Glomerular visceral epithelial cell (primary cell): ENCODE data around the gene MCC.

Source experiments
- DNase-seq: peaks from one replicate; pipeline ENCODE4 v3.0.0-alpha.2; 2016; ENCODE audit errors: extremely low spot score

MCC gene

GRCh38 chr5:113150221-113150620 is 338.0 kb downstream of the MCC start:
- no peak for DNase-seq

GRCh38 chr5:113147537-113147936 is 340.7 kb downstream of the MCC start:
- DNase-seq = no peak

GRCh38 chr5:113147101-113147508 is 341.1 kb downstream of the MCC start:
- DNase-seq = peak; percentile 41

DNA sequence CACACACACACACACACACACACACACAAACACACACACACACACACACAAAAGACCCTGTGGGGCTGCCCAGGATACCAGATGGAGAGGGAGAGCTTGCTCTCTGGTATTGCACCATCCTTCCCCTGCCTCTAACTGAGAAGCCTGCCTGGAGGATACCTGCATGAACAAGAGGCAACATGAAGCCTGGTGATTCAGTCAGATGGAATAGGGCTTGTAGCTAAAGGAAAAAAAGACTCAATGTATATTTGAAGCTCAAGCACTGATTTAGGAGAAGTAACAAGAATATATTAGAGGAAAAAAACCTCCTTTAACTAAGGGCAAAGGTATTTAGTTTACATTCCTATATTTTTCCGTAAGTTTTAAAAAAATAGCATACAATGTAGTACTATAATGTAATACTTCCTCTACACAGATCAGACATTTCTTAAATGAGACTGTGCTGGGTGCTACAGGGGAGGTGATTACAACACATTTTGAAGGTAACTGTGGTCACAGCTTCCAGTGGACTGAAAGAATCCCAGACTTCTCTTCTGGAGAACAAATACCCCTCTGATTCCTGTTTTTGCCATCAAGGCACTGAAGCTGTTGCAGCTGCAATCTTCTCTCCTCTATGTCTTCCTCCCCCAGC is 342.4 kb downstream of the MCC start:
- no peak for DNase-seq

GRCh38 chr5:113142186-113142585 is 346.1 kb downstream of the MCC start:
- DNase-seq = no peak

DNA sequence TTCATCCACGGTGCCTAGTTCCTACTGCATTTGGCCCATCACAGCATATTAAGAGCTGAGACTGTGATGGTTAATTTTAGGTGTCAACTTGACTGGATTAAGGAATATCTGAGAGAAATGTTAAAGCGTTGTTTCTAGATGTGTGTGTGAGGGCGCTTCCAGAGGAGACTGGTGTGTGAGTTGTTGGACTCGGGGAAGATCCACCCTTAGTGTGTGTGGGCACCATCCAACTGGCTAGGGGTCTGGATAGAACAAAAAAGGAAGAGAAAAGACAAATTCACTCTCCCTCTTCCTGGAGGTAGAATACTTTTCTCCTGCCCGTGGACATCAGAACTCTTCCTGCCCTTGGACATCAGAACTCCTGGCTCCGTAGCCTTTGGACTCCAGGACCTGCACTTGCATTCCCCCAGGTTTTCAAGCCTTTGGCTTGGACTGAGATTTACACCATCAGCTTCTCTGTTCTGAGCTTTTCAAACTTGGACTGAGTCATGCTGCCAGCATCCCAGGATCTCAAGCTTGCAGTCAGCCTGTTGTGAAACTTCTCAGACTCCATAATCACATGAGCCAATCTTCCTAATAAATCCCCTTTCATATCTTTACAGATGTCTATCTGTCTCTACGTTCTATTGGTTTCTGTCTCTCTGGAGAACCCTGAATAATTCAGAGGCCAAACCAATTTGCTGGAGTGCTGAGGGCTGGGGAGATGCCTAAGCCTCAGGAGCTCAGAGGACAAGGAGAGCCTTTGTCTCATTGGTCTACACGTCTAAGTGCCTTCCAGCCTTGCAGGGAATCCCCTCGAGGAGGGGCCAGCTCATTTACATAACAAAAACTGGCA is 347.2 kb downstream of the MCC start:
- DNase-seq = peak; percentile 22

GRCh38 chr5:113133211-113133975 is 354.9 kb downstream of the MCC start:
- DNase-seq = no peak

GRCh38 chr5:113132564-113132963 is 355.7 kb downstream of the MCC start:
- no peak for DNase-seq

GRCh38 chr5:113128641-113129330 is 359.5 kb downstream of the MCC start:
- no peak for DNase-seq

DNA sequence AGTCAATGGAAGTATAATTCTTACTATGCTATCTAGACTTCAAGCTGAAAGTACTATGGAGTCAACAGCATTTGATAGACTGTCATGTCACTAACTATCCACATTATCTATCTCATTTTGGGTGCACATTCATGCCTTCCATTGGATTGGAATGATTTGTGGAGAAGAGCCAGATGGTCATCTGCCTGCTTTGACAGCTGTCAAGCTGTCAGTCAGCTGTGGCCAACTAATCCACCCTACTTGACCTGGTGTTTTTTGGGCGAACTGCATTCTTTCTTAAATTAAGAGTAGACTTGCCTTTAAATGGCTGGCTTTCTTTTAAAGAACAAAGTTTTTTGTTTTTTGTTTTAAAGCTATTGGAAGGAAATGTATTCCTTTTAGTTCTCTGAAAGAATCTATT is 360.2 kb downstream of the MCC start:
- DNase-seq = no peak

DNA sequence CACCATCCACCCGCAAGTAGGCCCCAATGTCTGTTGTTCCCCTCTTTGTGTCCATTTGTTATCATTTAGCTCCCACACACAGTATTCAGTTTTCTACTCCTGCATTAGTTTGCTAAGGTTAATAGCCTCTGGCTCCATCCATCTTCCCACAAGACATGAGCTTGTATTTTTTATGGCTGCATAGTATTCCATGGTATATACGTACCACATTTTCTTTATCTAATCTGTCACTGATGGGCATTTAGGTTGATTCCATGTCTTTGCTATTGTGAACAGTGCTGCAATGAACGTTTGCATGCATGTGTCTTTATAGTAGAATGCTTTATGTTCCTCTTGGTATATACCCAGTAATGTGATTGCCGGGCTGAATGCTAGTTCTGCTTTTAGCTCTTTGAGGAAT is 361.2 kb downstream of the MCC start:
- DNase-seq = no peak

DNA sequence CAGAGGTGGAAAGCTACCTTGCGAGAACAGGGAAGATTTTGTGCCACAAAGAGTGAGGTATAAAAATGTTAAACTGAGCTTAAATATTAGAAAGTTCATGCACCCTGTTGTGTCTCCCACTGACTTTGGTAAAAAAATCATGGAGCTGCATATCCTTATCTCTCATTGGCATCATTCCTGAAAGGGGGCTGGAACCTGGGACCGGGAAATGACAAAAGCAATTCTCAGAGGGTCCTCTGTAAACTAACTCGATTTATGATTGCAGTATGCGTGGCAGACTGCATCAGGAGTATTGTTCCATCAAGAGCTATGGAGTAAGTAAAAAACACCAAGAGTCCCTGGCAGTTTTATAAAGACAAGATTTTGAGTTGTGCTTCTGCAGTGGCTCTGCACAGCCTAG is 362.9 kb downstream of the MCC start:
- DNase-seq = no peak

- no peak for DNase-seq
These were observed 363.3 kb downstream of the MCC start for GRCh38 chr5:113124914-113125313.

GRCh38 chr5:113124265-113124664 is 364.0 kb downstream of the MCC start:
- no peak for DNase-seq

DNA sequence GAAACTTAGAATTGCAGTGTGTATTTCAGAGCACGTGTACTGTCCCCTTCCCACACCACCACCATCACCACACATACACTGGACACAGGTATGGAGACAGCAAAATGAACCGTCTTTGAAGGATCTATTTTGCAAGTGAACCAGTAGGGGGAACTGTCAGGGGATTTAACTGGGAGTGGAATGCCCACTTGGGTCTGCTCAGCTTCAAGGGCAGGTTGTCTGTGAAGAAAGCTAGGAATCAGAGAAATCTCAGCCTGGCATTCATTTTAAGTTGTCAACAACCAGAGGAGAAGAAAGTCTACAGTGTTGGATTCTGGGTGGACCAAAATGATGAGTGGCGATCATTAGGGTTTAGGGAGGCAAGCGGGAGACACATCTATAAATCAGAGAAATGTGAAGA is 364.6 kb downstream of the MCC start:
- DNase-seq = peak; percentile 8

DNA sequence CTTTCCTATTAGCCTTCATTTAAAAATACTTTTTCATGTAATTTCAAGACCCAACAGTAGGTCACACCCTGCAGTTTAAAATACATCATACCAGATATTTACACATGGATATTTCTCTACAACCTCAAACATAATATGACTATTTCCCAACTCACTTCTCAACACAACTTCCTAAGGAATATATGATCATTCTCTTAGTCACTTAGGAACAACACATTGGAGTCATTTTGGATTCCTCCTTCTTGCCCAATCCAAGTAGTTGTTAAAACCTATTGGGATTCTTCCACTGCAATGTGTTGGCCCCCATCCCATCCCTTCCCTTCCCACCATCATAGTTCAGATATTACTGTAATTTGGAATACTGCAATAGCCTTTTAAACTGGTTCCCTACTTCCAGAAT is 366.2 kb downstream of the MCC start:
- no peak for DNase-seq

DNA sequence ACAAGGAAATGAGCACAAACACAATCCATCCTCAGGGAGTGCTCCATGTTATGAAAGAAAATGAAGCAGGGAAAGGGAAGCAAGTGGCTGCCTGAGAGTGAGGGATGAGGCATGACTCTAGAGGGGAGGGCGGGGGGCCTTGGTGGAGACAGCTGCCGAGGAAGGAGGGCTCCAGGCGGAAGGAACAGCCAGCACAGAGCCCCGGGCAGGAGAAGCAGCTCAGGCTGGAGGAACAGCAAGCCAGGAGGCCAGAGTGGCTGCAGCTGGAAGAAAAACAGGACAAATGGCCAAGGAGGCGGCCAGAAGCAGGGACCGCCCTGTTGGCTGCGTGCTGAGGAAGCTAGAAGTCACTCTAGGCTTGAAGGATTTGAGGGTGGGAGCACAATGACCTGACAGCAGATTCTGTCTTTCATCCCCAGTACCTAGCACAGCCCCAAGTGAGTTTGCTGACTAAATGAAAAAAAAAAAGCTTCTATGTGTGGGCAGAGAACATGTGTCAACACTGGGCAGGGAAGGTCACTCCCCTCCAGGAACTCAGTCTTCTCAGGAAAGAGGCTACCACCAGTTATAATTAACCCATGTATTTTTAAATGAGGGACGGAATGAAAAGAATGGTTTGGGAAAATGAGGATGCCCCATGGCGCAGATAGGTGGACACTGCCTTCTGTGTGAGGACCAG is 368.9 kb downstream of the MCC start:
- no peak for DNase-seq

DNA sequence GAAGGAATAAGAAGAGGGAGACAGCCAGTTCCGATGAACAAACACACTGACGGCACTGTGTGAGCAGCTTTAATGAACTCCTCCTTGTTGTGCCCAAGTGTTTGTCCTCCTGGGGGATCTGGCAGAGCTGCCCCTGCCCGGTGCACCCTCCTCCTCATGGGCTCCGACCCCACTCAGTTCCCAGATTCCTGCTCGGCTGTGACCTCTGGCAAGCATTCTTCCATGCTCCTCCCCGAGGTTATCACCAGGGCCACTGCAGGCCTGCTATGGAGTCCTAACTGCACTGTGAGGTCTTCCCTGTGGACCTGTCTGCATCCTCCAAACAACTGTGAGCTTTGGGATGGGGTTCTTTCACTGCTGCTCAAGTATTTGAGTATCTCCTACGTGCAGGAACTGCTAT is 369.5 kb downstream of the MCC start:
- DNase-seq = no peak

DNA sequence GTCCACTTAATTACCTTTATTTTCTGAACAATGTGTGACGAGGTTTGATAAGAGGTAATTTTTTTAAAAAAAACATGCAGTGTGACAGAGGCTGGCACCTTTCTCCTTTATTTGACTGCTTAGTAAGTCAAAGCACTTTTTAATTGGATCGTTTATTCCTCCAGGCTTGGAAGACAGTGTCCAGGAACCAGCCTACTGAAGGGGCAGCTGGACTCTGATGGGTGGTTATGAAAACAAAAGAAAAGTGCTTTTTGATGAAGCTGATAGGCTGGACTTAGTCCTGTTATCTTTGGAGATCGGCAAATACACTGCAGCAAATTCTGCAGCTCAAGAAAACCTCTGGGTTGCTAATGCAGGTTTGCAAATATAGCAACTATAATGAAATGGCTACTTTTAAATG is 370.0 kb downstream of the MCC start:
- no peak for DNase-seq

GRCh38 chr5:113117543-113118115 is 370.6 kb downstream of the MCC start:
- no peak for DNase-seq

DNA sequence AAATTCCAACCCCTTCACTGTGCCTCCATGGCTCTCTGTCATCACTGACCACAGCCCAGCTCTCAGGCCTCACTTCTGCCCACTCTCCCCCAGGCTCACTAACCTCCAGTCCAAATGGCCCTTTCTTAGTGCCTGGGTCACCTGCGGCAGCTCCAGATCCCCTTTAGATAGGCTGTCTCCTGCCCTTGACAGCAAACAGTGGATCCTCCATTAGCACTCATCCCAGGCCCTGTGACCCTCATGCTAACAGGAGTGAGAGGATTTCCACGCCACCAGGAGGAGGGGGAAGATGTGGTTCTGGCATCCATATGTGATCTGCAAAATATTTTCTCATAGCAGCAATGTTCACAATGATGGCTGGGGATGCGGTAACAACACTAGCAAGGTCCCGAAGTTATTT is 372.3 kb downstream of the MCC start:
- no peak for DNase-seq
